Measurements from ENCODE around the gene SLC25A42.

GRCh38 chr19:19113040-19113626, 49.3 kb downstream of the SLC25A42 start:
- TF ChIP-seq EZH2 (IDR thresholded peaks at IDR 0.05; ENCODE audit: borderline replicate concordance, low read depth, low read length, severe bottlenecking) = no peak
- no peak for TF ChIP-seq POLR2A (IDR thresholded peaks at IDR 0.05; ENCODE audit: low read depth, low read length)
- TF ChIP-seq POLR2AphosphoS5 (IDR thresholded peaks at IDR 0.05; ENCODE audit: insufficient read depth, low read depth, low read length) = no peak
- no peak for TF ChIP-seq CTCF (IDR thresholded peaks at IDR 0.05; ENCODE audit: extremely low read depth in 1 of 2, insufficient read depth in 1 of 2, low read depth in 1 of 2, low read length in 2 of 2)
- TF ChIP-seq FOS (IDR thresholded peaks at IDR 0.05; ENCODE audit: borderline replicate concordance, insufficient read depth, low read length) = no peak
- no peak for TF ChIP-seq GATA2 (IDR thresholded peaks at IDR 0.05; ENCODE audit: insufficient read depth, insufficient read length, low read depth, low read length)
- TF ChIP-seq MAX (IDR thresholded peaks at IDR 0.05; ENCODE audit: insufficient read depth, insufficient read length) = no peak
